Adipocyte (in vitro differentiated cells): ENCODE data around the gene NUP35.

ENCODE experiments used
- DNase-seq: peaks from one replicate; pipeline ENCODE4 v3.0.0-alpha.2; 2015; ENCODE audit warnings: low read depth
- H3K27me3 ChIP-seq: replicated peaks from 2 replicates; pipeline ENCODE4 v1.7.0; 2013; ENCODE audit warnings: mild to moderate bottlenecking, low read length, moderate library complexity; ENCODE audit not compliant: control insufficient read depth, insufficient read depth
- H3K36me3 ChIP-seq: 2 replicates; pipeline ENCODE4 v1.7.0; 2013; ENCODE audit warnings: low read length, mild to moderate bottlenecking, moderate library complexity; ENCODE audit not compliant: control insufficient read depth, insufficient read depth, severe bottlenecking
- H3K4me1 ChIP-seq: 2 replicates; pipeline ENCODE4 v1.7.0; 2013; ENCODE audit warnings: mild to moderate bottlenecking, low read length, moderate library complexity; ENCODE audit not compliant: control insufficient read depth, insufficient read depth
- H3K4me3 ChIP-seq: 2 replicates; pipeline ENCODE4 v1.7.0; 2013; ENCODE audit warnings: mild to moderate bottlenecking, low read length, moderate library complexity
- H3K9ac ChIP-seq: 2 replicates; pipeline ENCODE4 v1.7.0; 2013; ENCODE audit warnings: mild to moderate bottlenecking, low read length, moderate library complexity
- H3K9me3 ChIP-seq: 2 replicates; pipeline ENCODE4 v1.7.0; 2013; ENCODE audit warnings: mild to moderate bottlenecking, low read length, moderate library complexity; ENCODE audit not compliant: control insufficient read depth

NUP35 gene

DNA sequence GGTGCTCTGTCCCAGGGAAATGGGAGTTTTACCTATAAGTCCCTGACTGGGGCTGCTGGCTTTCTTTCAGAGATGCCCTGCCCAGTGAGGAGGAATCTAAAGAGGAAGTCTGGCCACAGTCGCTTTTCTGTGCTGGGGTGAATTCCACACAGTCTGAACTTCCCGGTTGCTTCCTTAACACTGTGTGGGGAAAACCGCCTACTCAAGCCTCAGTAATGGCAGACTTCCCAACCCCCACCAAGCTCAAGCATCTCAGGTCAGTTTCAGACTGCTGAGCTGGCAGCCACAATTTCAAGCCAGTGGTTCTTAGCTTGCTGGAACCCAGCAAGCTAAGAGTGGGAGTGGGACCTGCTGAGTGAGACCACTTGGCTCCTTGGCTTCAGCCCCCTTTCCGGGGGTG is 54.9 kb downstream of the NUP35 start:
- Histone ChIP-seq H3K4me3 (no peak overlapping the region), H3K4me1 (no peaks in the 10 kb centered on the region), H3K36me3 (peaks cover 17% of the 10 kb centered on the region), H3K9ac (no peak overlapping the region), H3K27me3 (no peaks in the 10 kb centered on the region), H3K9me3 (peaks cover 16% of the 10 kb centered on the region)
- DNase-seq = no peak

DNA sequence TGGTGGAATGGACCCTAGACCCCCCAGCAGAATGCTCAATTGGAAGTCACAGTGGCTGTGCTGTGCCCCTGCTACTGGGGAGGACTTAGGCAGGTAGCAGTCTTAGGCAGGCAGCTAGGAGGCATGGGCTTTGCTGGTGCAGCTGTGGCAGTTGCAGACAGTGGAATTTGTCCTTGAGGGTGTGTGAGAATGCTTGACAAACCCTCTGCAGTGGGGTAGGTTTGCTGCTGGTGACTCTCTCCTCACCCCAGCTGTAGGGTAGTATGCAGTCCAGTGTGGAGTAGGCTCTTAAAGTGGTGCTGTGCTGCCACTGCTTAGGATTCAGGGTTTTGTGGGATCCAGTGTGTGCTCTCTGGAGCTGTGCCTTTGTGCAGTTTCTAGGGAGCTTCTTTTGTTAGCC is 61.3 kb downstream of the NUP35 start:
- Histone ChIP-seq H3K9ac (no peak overlapping the region), H3K4me1 (no peaks in the 10 kb centered on the region), H3K9me3 (peaks cover 12% of the 10 kb centered on the region), H3K4me3 (no peak overlapping the region), H3K36me3 (peaks cover 28% of the 10 kb centered on the region), H3K27me3 (no peaks in the 10 kb centered on the region)
- no peak for DNase-seq

DNA sequence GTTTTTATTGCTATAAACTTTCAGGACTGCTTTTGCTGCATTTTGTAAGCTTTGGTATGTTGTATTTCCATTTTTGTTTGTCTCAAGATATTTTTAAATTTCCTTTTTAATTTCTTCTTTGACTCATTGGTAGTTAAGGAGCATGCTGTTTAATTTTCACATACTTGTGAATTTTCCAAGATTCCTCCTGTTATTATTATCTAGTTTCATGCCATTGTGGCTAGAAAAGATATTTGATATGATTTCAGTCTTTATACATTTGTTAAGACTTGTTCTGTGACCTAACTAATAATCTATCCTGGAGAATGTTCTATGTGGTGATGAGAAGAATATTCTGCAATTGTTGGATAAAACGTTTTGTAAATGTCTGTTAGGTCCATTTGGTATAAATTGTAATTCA is 62.1 kb downstream of the NUP35 start:
- no peaks in the 10 kb centered on the region for H3K4me1 ChIP-seq
- peaks cover 12% of the 10 kb centered on the region for H3K9me3 ChIP-seq
- H3K9ac ChIP-seq = no peak overlapping the region
- peaks cover 32% of the 10 kb centered on the region for H3K36me3 ChIP-seq
- no peak overlapping the region for H3K4me3 ChIP-seq
- H3K27me3 ChIP-seq = no peaks in the 10 kb centered on the region
- peak; percentile 20 for DNase-seq

DNA sequence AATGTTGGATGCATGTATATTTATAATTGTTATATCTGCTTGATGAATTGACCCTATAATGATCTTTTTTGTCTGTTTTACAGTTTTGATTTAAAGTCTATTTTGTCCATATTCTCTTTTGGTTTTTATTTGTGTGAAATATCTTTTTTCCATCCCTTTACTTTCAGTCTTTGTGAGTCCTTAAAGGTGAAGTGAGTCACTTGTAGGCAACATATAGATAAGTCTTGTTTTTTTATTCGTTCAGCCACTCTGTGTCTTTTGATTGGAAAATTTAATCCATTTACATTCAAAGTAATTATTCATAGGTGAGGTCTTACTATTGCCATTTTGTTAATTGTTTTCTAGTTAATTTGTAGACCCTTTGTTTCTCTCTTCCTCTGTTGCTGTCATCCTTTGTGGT is 62.5 kb downstream of the NUP35 start:
- no peaks in the 10 kb centered on the region for H3K27me3 ChIP-seq
- no peak overlapping the region for H3K4me3 ChIP-seq
- DNase-seq = no peak
- peaks cover 12% of the 10 kb centered on the region for H3K9me3 ChIP-seq
- H3K4me1 ChIP-seq = no peaks in the 10 kb centered on the region
- peaks cover 33% of the 10 kb centered on the region for H3K36me3 ChIP-seq
- no peak overlapping the region for H3K9ac ChIP-seq

DNA sequence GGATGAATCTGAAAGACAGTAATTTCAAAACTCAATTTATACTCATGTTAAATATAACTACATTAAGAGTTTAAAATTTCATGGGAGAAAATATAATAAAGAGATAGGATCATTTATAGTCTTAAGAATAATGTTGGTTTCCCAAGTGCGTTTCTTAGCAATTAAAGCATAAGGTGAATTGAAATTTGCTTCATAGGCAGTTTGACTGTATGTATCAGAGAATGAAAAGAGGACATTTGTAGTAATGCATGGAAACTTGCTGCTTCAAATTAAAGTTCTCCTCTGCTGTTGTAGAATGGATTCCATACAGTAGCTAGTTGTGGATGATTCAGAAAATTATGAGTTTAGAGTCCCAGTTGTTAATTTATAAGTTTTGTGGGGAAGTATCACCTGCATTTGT is 68.1 kb downstream of the NUP35 start:
- no peaks in the 10 kb centered on the region for H3K4me1 ChIP-seq
- peaks cover 15% of the 10 kb centered on the region for H3K36me3 ChIP-seq
- no peak for DNase-seq
- no peaks in the 10 kb centered on the region for H3K27me3 ChIP-seq
- H3K9me3 ChIP-seq = no peaks in the 10 kb centered on the region
- H3K9ac ChIP-seq = no peak overlapping the region
- H3K4me3 ChIP-seq = no peak overlapping the region

DNA sequence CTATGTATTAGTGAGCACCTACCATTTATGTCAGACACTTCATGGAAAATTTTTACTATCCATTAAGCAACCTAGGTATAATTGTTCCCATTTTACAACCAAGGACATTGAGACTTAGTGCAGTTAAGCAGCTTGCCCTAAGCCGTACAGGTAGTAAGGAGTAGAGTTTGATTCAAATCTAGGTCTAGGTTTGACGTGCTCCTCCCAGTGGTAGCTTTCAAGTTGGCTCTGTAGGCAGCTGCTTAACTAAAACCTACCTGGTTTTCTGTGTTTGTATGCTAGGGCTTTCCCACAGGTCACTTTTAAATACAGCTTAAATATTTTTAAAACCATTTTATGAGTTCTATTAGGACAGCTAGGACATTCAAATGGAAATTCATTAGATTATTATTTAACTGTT is 69.7 kb downstream of the NUP35 start:
- H3K27me3 ChIP-seq = no peaks in the 10 kb centered on the region
- peaks cover 14% of the 10 kb centered on the region for H3K36me3 ChIP-seq
- no peaks in the 10 kb centered on the region for H3K4me1 ChIP-seq
- no peak for DNase-seq
- H3K4me3 ChIP-seq = no peak overlapping the region
- H3K9ac ChIP-seq = no peak overlapping the region
- H3K9me3 ChIP-seq = no peaks in the 10 kb centered on the region

DNA sequence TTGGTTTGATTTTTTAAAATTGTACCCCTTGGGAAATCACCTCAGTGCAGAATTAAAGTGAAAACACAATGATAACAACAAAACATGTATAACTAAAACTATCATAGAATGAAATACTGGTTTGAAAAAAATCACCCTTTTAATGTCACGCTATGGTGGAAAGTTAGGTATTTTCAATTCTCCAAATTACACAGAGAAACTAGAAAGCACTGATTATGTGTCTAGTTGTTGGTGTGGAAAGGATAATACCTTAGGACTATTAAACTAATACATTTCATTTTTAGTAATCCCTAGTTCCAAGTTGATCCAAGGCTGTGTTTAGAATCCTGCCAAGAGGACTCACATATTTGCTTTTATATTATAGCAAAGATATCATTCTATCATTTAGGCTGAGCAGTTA is 71.2 kb downstream of the NUP35 start:
- H3K9ac ChIP-seq = no peak overlapping the region
- H3K9me3 ChIP-seq = no peaks in the 10 kb centered on the region
- H3K36me3 ChIP-seq = peaks cover 5% of the 10 kb centered on the region
- DNase-seq = no peak
- no peaks in the 10 kb centered on the region for H3K4me1 ChIP-seq
- no peaks in the 10 kb centered on the region for H3K27me3 ChIP-seq
- H3K4me3 ChIP-seq = no peak overlapping the region

DNA sequence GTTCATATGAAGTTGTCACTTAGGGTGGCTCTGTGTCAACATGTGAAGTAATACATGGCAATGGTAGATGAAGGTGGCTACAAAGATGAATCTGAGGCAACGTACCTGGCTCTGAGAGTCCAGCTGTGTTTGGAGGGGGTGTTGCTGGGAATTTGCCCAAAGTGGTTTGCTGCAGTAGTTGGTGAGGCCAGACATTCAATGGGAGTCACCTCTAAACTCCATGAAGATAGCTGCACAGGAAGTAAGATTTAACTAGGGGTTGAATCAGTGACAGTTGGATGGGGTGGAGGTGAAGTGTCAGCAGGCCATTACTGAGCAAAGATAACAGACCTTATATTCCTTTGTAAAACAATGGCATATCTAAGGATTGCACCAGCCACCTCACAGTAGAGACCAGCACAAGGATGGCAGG is 71.8 kb downstream of the NUP35 start:
- Histone ChIP-seq H3K27me3 (no peaks in the 10 kb centered on the region), H3K4me3 (no peak overlapping the region), H3K9ac (no peak overlapping the region), H3K36me3 (peaks cover 4% of the 10 kb centered on the region), H3K4me1 (no peaks in the 10 kb centered on the region), H3K9me3 (no peaks in the 10 kb centered on the region)
- DNase-seq = no peak

DNA sequence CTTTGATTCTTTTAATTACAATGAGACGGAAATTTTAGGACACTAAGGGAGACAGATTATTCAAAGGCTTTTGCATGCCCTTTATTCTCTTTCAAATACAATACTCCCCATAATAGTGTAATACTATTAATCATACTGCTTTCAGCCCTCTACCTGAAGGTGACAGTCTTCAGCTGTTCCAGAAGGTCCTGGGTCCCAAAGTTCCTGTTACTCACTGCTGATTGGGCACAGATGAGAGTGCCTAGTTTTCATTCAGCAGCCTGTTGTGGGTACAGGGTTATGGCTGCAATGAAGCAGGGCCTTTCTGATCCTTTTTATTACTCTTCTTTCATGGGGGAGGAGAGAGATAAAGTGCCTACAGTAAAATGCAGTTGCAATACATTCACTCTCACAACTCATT is 80.2 kb downstream of the NUP35 start:
- H3K9ac ChIP-seq = no peak overlapping the region
- no peak overlapping the region for H3K4me3 ChIP-seq
- DNase-seq = no peak
- H3K4me1 ChIP-seq = no peaks in the 10 kb centered on the region
- H3K36me3 ChIP-seq = no peaks in the 10 kb centered on the region
- no peaks in the 10 kb centered on the region for H3K9me3 ChIP-seq
- no peaks in the 10 kb centered on the region for H3K27me3 ChIP-seq

DNA sequence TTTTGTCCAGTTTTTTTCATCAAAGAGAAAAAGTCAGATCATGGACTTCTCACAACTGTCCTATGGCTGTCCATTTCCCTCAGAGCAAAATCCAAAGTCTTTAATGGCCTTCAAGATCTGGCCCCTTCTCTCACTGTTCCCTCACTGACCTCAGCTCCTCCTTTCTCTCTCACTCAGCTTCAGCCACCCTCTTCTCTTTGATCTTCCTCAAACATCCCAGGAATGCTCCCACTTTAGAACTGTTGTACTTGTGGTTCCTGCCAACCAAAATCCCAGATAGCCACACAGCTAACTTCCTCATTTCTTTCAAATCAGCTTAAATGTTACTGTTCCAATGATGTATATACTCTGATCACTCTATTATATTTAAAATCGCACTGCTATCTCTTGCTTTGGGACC is 82.9 kb downstream of the NUP35 start:
- H3K9me3 ChIP-seq = no peaks in the 10 kb centered on the region
- H3K27me3 ChIP-seq = no peaks in the 10 kb centered on the region
- H3K36me3 ChIP-seq = no peaks in the 10 kb centered on the region
- no peak overlapping the region for H3K9ac ChIP-seq
- peak; percentile 38 for DNase-seq
- H3K4me1 ChIP-seq = no peaks in the 10 kb centered on the region
- H3K4me3 ChIP-seq = no peak overlapping the region

DNA sequence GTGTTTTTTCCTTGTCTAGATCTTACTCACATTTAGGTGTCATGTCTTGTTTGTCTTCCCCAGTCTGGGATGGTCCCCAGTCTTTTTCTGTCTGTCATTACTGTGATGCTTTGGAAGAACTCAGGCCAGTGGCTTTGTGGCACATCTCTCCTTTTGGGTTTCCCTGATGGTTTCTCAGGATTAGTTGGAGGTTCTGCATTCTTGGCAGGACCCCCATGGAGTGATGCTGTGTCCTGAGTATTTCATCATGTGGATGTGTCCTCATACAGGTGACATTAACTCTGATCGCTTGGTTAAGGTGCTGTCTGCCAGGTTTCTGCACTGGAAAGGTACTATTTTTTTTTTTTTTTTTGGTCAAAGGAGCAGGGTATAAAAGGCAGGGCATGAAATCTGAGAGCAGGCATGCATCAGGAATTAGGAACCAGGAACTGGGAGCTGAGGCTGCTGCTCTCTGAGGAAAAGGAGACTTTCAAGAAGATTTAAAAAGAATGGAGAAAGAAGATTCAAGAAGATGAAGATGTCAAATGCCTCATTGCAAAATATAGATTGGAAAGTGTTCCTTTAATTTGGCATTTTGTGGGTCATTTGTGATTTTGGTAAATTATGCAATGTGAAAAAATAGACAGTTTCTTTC is 85.3 kb downstream of the NUP35 start:
- no peak overlapping the region for H3K9ac ChIP-seq
- no peak overlapping the region for H3K4me3 ChIP-seq
- no peaks in the 10 kb centered on the region for H3K36me3 ChIP-seq
- DNase-seq = no peak
- H3K27me3 ChIP-seq = no peaks in the 10 kb centered on the region
- no peaks in the 10 kb centered on the region for H3K9me3 ChIP-seq
- no peaks in the 10 kb centered on the region for H3K4me1 ChIP-seq
